ENCODE results near the gene ASB6.

Gene ASB6

DNA sequence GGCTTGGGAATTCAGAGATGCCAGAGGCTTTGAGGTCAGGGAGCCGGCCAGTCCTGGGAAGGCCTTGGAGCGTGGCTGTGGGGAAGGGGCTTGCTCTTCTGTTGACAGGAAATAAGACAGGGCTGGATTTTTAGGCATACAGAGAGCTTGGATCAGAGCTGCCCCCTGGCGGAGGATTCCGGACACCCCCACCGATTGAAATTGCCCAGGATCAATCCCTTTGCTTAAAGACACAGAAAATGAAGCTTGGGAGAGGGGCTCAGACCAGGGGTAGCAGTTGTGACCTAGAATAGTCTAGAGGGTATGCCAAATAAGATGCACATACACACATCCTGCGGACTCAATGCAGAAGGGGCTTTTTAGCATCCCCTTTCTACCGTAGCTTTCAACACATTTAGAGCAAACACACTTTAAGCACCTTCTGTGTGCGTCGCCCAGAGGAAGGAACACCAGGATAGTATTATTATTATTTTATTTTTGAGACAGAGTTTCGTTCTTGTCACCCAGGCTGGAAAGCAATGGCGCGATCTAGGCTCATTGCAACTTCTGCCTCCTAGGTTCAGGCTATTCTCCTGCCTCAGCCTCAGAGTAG lies 17.7 kb downstream of the ASB6 start:
- DNase-seq: no peak

DNA sequence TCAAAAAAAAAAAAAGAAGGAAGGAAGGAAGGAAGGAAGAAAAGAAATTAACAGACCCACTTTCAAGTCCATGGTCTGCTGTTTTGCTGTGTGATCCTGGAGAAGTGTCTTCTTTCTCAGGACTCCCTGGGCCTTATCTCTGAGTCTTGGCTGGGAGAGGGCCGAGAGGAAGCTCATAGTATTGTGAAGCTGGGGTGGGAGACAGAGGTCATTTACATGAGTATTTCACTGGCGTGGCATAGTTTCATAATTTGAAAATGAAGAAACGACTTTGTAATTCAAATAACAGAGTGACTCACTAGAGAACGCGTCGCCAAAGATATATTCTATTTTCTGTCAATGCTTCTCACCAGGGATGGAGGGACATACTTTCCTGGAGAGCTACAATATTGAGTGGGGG lies 18.6 kb downstream of the ASB6 start:
- no peak for DNase-seq

GRCh38 chr9:129620669-129621295 lies 21.2 kb downstream of the ASB6 start, which contains the start of gene C9orf50:
C9orf50 (minus strand) TSS chr9:129621101; CDS start chr9:129620574, 527 bp downstream.
- DNase-seq: no peak

- DNase-seq: no peak
Measured at GRCh38 chr9:129619787-129620668, 21.9 kb downstream of the ASB6 start.

DNA sequence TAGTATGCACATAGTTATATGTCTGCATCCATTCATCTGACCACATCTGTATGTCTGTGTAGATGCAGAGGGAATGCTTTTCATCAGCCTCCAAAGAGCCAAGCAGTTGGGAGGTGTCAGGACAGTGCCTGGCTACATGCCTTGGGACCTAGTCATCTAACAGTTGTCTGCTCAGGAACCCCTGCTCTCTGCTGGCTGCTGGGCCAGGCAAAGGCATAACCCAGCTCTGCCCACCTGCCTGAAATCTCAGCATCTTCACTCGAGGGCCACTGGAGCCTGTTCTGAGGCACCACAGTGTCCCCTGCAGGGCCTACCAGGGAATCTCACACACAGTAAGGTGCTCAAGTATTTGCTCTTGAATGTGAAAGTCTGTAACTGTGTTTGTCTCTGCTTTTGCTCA lies 24.8 kb downstream of the ASB6 start:
- DNase-seq: no peak

GRCh38 chr9:129615407-129616285 lies 26.3 kb downstream of the ASB6 start:
- DNase-seq: no peak

DNA sequence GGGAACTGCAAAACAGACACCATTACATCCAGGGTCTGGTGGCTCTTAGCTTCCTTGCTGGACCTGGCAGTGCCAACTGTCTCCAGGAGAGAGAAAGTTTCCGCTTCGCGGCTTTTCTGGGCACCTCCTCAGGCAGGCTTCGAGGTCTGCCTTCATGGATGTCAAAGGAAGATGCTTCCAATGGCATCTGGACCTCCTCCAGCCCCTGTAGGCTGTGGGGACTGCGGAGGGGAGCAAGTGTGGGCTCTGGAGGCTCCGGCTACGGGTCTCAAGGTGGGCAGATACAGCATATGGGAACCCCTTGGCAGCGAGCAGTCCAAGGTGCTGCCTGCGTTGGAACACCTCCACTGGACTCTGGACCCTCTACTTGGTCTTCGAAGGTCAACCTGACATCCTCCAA lies 27.0 kb downstream of the ASB6 start:
- no peak for DNase-seq

DNA sequence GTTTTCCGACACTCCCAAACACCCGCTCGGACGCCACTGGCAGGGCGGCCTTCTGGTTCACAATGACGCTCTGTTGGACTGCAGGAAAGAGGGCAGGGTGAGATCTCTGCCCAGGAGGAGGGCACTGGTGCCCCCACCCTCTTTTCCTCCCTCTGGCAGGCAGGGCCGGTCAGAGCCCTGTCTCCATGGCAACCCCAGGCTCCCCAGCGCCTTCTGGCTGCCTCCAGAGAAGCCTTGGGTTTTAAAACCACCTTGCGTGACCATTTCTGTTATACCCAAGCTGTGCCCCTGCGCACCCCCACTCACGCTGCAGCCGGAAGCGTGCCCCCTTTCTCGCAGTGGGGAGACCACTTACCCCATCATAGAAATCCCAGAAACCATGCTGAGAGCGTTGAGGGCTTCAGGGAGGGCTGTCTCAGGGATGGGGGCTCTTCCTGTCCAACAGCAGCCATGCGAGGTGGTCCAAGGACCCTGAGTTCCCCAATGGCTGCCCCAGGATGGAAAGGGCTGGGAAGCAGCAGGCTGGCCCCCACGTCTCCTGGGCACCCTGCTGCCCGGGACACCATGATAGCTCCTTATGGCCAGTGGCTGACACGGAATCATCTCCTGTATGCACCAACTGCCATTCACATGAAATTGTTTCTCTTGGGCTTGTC lies 28.3 kb downstream of the ASB6 start:
- no peak for DNase-seq

DNA sequence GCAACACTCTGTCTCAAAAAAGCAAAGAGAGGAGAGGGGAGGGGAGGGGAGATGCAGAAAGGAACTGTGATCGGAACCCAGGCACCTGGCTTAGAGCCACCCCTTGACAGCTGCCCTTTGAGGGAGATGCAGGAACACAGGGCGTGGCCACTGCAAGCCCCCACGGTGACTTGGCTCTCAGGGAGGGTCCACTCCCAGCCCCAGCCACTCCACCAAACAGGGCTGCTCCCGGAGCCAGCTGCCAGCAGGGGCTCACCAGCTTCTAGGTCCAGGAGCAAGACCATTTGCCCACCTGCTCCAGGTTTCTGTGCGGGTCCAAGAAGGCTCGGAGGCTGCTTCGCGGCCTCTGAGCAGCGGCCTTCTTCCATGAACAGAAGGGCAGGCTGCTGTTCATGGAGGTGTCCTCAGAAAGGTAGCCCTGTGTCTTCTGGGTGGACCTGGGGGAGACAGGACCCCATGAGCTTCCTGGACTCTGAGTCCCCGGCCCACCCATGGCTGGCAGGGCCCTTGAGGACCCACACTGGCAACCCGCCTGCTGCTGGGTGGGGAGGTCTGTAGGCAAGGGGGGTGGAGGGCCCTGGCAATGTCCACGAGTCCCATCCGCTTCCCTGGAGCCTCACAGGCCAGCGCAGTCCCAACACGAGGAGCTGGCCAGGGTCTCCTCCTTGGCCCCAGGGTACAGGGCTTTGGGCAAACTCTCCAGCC lies 29.0 kb downstream of the ASB6 start:
- no peak for DNase-seq

DNA sequence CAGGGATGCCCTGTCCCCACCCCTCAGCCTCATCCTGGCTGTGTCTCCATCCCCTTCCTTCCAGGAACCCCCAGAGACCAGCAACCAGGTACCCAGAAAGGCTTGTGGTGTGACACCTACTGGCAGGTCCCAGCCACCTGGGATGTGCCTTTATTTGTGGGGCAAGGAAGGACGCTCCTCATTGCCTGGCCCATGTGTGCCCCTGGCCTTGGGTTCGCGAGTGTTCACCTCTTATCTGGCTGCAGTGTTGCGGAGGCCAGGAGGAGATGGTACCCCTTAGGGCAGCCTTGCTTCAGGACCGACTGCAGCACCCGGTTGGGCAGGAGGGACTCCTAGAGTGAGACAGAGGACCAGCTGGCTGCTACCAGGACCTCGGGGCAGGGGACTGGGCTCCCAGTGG lies 29.8 kb downstream of the ASB6 start:
- DNase-seq: no peak

GRCh38 chr9:129611307-129611800 lies 30.6 kb downstream of the ASB6 start:
- DNase-seq: no peak

GRCh38 chr9:129610473-129611306 lies 31.3 kb downstream of the ASB6 start:
- DNase-seq: no peak

DNA sequence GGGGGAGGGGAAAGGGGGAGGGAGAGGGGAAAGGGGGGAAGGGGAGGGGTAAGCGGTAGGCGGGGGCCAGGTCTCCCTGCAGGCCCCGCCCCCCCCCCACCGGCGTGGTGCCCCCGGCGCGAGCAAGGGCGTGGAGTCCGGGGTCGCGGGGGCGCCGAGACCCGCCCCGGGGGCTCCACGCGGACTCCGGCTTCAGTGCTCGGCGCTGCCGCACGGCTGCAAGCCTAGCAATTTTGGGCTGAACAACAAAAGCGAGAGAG lies 31.8 kb downstream of the ASB6 start:
- DNase-seq: no peak

- no peak for DNase-seq
Measured at GRCh38 chr9:129609486-129610212, 32.3 kb downstream of the ASB6 start.

DNA sequence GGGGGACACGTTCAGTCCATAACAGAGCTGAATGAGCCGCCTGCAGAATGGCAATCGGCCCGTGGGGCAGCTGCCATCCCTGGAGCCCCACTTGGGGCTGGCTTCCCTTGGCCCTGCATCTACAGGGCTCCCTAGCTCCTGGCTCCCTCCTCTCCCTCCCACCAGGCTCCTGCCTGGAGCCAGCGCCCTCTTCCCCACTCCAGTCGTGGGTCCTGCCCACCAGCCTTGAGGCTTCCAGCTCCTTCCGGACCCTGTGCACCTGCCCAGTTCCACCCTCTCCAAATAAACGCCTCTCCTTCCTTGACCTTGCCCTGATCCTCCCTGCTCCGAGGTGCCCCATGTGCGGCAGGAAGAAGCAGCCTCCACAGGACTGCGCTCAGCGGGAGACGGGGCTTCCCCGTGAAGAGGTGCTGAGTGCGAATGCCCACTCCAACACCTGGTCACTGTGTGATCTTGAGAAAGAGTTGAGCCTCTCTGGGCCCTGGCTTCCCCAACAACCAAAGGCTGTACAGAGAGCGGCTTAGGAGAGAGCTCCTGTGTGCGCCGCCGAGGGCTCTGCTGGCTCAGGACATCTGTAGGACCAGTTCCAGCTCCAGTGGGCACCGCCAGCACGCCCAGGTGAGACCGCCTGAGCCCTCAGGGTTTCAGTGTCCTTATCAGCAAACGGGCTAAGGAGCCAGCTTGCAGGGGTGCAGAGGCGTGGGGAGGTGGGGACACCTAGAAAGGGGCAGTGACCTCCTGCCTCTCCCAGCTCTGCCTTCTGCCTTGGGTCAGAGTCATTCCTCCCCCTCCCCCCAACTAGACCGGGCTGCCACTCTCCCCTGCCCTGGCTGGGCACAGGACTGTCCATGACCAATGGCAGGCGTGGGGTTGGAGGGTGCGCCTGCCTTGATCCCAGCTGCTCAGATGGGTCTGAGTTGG lies 33.1 kb downstream of the ASB6 start:
- no peak for DNase-seq

GRCh38 chr9:129607027-129607387 lies 34.9 kb downstream of the ASB6 start:
- DNase-seq: no peak

- DNase-seq: no peak
Measured at GRCh38 chr9:129606161-129607026, 35.6 kb downstream of the ASB6 start.

- no peak for DNase-seq
Measured at GRCh38 chr9:129604766-129605163, 37.2 kb downstream of the ASB6 start.
